A549 (cell line): ENCODE measurements around the gene FOXK1.

Experiments used
- ATOH8 ChIP-seq: fragments of 250-450 bp; sonication (Bioruptor Pico); IDR thresholded peaks from 2 replicates; pipeline ENCODE4 v1.5.0; 2020; ENCODE audit warnings: low read depth, mild to moderate bottlenecking, moderate library complexity
- BCL3 ChIP-seq: fragments of >200 bp; sonication (Bioruptor Twin); formaldehyde crosslinking; IDR thresholded peaks from 3 replicates; pipeline ENCODE4 v1.6.1; 2016
- MYC ChIP-seq: IDR thresholded peaks from 2 replicates; pipeline ENCODE4 v1.6.1; 2012; ENCODE audit warnings: mild to moderate bottlenecking, inconsistent platforms, low read length, improper control_type of control experiment, borderline replicate concordance
- NPAS2 ChIP-seq: fragments of 250-450 bp; sonication (Bioruptor Pico); IDR thresholded peaks from 2 replicates; pipeline ENCODE4 v1.8.0; 2022; ENCODE audit warnings: mild to moderate bottlenecking, moderate library complexity, borderline replicate concordance

- TF ChIP-seq NPAS2 (CRISPR knock-in tag) = no peak
- TF ChIP-seq BCL3 = no peak
- TF ChIP-seq MYC = no peak
- TF ChIP-seq ATOH8 = no peak
These were observed 133.7 kb downstream of the FOXK1 start for GRCh38 chr7:4815609-4816418.
